K562 (cell line): ENCODE measurements around the gene NAT14. TPM values are rescaled to one million over a fixed set of nuclear protein-coding genes. Genes with fewer than 3 reads are reported as not detected.

Source experiments
- ATF3 ChIP-seq, 2 experiments: fragments of 450-650 bp in 1 of 2; sonication (generic) in 1 of 2; formaldehyde crosslinking in 1 of 2; IDR thresholded peaks in 1 of 2; conservative IDR thresholded peaks in 1 of 2; 2 replicates each; pipeline versions ENCODE4 v1.6.1 to v1.8.1; 2016 to 2023; ENCODE audit warnings: mild to moderate bottlenecking in 2 of 2, moderate library complexity in 2 of 2, inconsistent platforms in 1 of 2, missing genetic modification reagents in 1 of 2
- CEBPZ ChIP-seq: fragments of 150-350 bp; IDR thresholded peaks from 2 replicates; pipeline ENCODE4 v1.6.1; 2014; ENCODE audit warnings: low read depth, mild to moderate bottlenecking, low read length, borderline replicate concordance
- HDGF ChIP-seq: fragments of 450-650 bp; IDR thresholded peaks from 2 replicates; pipeline ENCODE4 v1.6.1; 2016
- KDM4B ChIP-seq, 2 experiments: fragments of 450-650 bp in 1 of 2; sonication (generic) in 1 of 2; IDR thresholded peaks; 2 replicates each; pipeline ENCODE4 v1.6.1; 2016 to 2017; ENCODE audit warnings: borderline replicate concordance in 2 of 2, antibody characterized with exemption in 1 of 2, low read depth in 1 of 2, mild to moderate bottlenecking in 1 of 2
- MEIS2 ChIP-seq: fragments of 450-650 bp; IDR thresholded peaks from 2 replicates; pipeline ENCODE4 v1.6.1; 2014; ENCODE audit warnings: mild to moderate bottlenecking; ENCODE audit not compliant: partially characterized antibody
- TAL1 ChIP-seq: fragments of 450-650 bp; IDR thresholded peaks from 2 replicates; pipeline ENCODE4 v1.6.1; 2016; ENCODE audit warnings: mild to moderate bottlenecking
- ZKSCAN3 ChIP-seq: fragments of 250-450 bp; sonication (Bioruptor Pico); IDR thresholded peaks from 2 replicates; pipeline ENCODE4 v1.4.0; 2020
- ZNF318 ChIP-seq, 2 experiments: fragments of 450-650 bp; IDR thresholded peaks; 2 replicates each; pipeline ENCODE4 v1.6.1; 2016; ENCODE audit warnings: mild to moderate bottlenecking in 2 of 2, borderline replicate concordance in 1 of 2, low read depth in 1 of 2, moderate library complexity in 1 of 2
- ZNF324 ChIP-seq: fragments of 250-450 bp; sonication (Bioruptor Pico); IDR thresholded peaks from 2 replicates; pipeline ENCODE4 v1.4.0; 2020; ENCODE audit warnings: mild to moderate bottlenecking
- ZNF644 ChIP-seq: fragments of 200-800 bp; sonication (Bioruptor generic); IDR thresholded peaks from 2 replicates; pipeline ENCODE4 v1.6.1; 2016; ENCODE audit warnings: low read depth, missing genetic modification characterization, missing compliant biosample characterization
- polyA plus RNA-seq, 8 experiments: library from polyadenylated mRNA; depleted of rRNA in 4 of 8; stranded (reverse) in 5 of 8; unstranded in 3 of 8; fragments of >200 nt; fragmentation: Nextera tagmentation in 2 of 8; fragmentation: Illumina TruSeq in 1 of 8; extraction: Ambion mirVana in 2 of 8; extraction: Trizol in 1 of 8; gene quantifications; 2 replicates each; pipeline versions ENCODE4 v1.2.1 to v1.2.3, GENCODE V29; 2011 to 2014; ENCODE audit warnings: inconsistent platforms in 1 of 8, missing spikeins in 1 of 8
- total RNA-seq, 7 experiments: library from RNA; depleted of rRNA in 6 of 7; stranded (reverse); fragments of >200 nt in 6 of 7; fragmentation: Illumina TruSeq in 2 of 7; extraction: Trizol in 2 of 7; gene quantifications; 2 replicates each; pipeline versions ENCODE4 v1.2.1 to v1.2.3, GENCODE V29; 2011 to 2021; ENCODE audit warnings: low replicate concordance in 1 of 7
- TF ChIP-seq, protein P1 (sequence below): fragments of 450-650 bp; IDR thresholded peaks from 2 replicates; pipeline ENCODE4 v1.7.0; 2016; ENCODE audit warnings: borderline replicate concordance

NAT14 gene
- total and polyA plus RNA-seq, 9 of the 15 experiments (the other 6 are each of a cell fraction or from before 2014, with no cell fraction given), result 2.4 to 77.0 (median 26.7) TPM

GRCh38 chr19:55467236-55468053 is 17.5 kb upstream of the NAT14 start (continued):
- TF ChIP-seq CEBPZ (no peak), HDGF (peak; percentile 45; the same call in 1 of the 2 replicates), TAL1 (peak; percentile 91), ZKSCAN3 (CRISPR knock-in tag) (no peak), KDM4B (IDR thresholded peaks at IDR 0.05; ENCODE audit: borderline replicate concordance in 2 of 2, low read depth in 1 of 2) (no peak), ZNF318 (IDR thresholded peaks at IDR 0.05; ENCODE audit: borderline replicate concordance in 1 of 2, low read depth in 1 of 2) (0 out of 4 replicates have a peak, but pooled peaks of 1 of the 2 experiments have one; percentile 47), ZNF644 (peak; percentile 82), ZNF324 (CRISPR knock-in tag) (no peak), ATF3 (IDR thresholded peaks at IDR 0.05) (peak; percentile 89), ATF3 (CRISPR knock-in tag; conservative IDR thresholded peaks at IDR 0.05) (no peak), MEIS2 (peak; percentile 81)
- TF ChIP-seq, protein P1, sequence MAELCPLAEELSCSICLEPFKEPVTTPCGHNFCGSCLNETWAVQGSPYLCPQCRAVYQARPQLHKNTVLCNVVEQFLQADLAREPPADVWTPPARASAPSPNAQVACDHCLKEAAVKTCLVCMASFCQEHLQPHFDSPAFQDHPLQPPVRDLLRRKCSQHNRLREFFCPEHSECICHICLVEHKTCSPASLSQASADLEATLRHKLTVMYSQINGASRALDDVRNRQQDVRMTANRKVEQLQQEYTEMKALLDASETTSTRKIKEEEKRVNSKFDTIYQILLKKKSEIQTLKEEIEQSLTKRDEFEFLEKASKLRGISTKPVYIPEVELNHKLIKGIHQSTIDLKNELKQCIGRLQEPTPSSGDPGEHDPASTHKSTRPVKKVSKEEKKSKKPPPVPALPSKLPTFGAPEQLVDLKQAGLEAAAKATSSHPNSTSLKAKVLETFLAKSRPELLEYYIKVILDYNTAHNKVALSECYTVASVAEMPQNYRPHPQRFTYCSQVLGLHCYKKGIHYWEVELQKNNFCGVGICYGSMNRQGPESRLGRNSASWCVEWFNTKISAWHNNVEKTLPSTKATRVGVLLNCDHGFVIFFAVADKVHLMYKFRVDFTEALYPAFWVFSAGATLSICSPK, result no peak
